ENCODE results near the gene MYO1D.

Gene MYO1D

DNA sequence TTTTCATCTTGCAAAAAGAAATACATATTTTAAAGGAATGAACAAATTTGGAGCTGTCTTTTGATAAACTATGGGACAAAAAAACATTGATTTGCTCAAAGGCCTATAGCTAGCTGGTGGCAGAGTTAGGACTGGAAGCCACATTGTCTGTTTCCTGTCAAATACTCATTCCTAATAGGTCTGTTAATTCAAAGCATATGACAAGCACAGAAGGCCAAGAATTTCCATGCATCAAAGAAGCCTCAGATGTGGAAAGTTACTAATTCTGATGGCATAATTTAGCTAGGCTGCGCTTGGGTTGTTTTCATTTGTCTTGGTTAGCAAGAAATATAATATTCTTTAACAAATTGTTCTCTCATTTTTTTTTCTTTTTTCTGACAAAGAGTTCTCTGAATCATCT, 292.1 kb downstream of the MYO1D start:
- ChIA-PET CTCF (no interaction called here), POLR2A (no interaction called here)
- TF ChIP-seq FOXA1 (IDR thresholded peaks at IDR 0.05) (no peak), FOXK2 (IDR thresholded peaks at IDR 0.05) (no peak), SP1 (IDR thresholded peaks at IDR 0.05) (no peak), BHLHE40 (IDR thresholded peaks at IDR 0.05; ENCODE audit: borderline replicate concordance) (no peak), LEF1 (IDR thresholded peaks at IDR 0.05; ENCODE audit: borderline replicate concordance) (no peak), FOXM1 (IDR thresholded peaks at IDR 0.05; ENCODE audit: borderline replicate concordance) (no peak), HDGF (IDR thresholded peaks at IDR 0.05; ENCODE audit: borderline replicate concordance) (no peak), ZNF384 (IDR thresholded peaks at IDR 0.05) (no peak), CTBP1 (IDR thresholded peaks at IDR 0.05; ENCODE audit: borderline replicate concordance) (no peak), NFRKB (IDR thresholded peaks at IDR 0.05) (no peak), ARNT (IDR thresholded peaks at IDR 0.05) (no peak), ELF4 (IDR thresholded peaks at IDR 0.05) (no peak), TARDBP (IDR thresholded peaks at IDR 0.05) (no peak), SUZ12 (IDR thresholded peaks at IDR 0.05) (no peak), L3MBTL2 (conservative IDR thresholded peaks at IDR 0.05) (no peak)
- TF ChIP-seq, protein P1, sequence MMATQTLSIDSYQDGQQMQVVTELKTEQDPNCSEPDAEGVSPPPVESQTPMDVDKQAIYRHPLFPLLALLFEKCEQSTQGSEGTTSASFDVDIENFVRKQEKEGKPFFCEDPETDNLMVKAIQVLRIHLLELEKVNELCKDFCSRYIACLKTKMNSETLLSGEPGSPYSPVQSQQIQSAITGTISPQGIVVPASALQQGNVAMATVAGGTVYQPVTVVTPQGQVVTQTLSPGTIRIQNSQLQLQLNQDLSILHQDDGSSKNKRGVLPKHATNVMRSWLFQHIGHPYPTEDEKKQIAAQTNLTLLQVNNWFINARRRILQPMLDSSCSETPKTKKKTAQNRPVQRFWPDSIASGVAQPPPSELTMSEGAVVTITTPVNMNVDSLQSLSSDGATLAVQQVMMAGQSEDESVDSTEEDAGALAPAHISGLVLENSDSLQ (IDR thresholded peaks at IDR 0.05): no peak
- DNase-seq (ENCODE audit: extremely low spot score): no peak

- CTCF ChIA-PET: no interaction called here
- TF ChIP-seq ZNF384 (IDR thresholded peaks at IDR 0.05) (no peak), ARNT (IDR thresholded peaks at IDR 0.05) (no peak), BHLHE40 (IDR thresholded peaks at IDR 0.05; ENCODE audit: borderline replicate concordance) (no peak), TARDBP (IDR thresholded peaks at IDR 0.05) (no peak), FOXK2 (IDR thresholded peaks at IDR 0.05) (no peak), ELF4 (IDR thresholded peaks at IDR 0.05) (no peak), LEF1 (IDR thresholded peaks at IDR 0.05; ENCODE audit: borderline replicate concordance) (no peak), SUZ12 (IDR thresholded peaks at IDR 0.05) (no peak), HDGF (IDR thresholded peaks at IDR 0.05; ENCODE audit: borderline replicate concordance) (no peak), FOXA1 (IDR thresholded peaks at IDR 0.05) (no peak), CTBP1 (IDR thresholded peaks at IDR 0.05; ENCODE audit: borderline replicate concordance) (no peak), L3MBTL2 (conservative IDR thresholded peaks at IDR 0.05) (no peak), NFRKB (IDR thresholded peaks at IDR 0.05) (no peak), SP1 (IDR thresholded peaks at IDR 0.05) (no peak), FOXM1 (IDR thresholded peaks at IDR 0.05; ENCODE audit: borderline replicate concordance) (no peak)
- TF ChIP-seq, protein P1 (IDR thresholded peaks at IDR 0.05): no peak
- POLR2A ChIA-PET: no interaction called here
- DNase-seq (ENCODE audit: extremely low spot score): no peak
Observed at GRCh38 chr17:32583053-32583452, 293.9 kb downstream of the MYO1D start.

- CTCF ChIA-PET: no interaction called here
- TF ChIP-seq SUZ12 (IDR thresholded peaks at IDR 0.05) (no peak), HDGF (IDR thresholded peaks at IDR 0.05; ENCODE audit: borderline replicate concordance) (no peak), L3MBTL2 (conservative IDR thresholded peaks at IDR 0.05) (no peak), ELF4 (IDR thresholded peaks at IDR 0.05) (no peak), ARNT (IDR thresholded peaks at IDR 0.05) (no peak), NFRKB (IDR thresholded peaks at IDR 0.05) (no peak)
- TF ChIP-seq, protein P1 (IDR thresholded peaks at IDR 0.05): no peak
- POLR2A ChIA-PET: no interaction called here
- DNase-seq (ENCODE audit: extremely low spot score): no peak
Observed at GRCh38 chr17:32575852-32576251, 301.1 kb downstream of the MYO1D start.

DNA sequence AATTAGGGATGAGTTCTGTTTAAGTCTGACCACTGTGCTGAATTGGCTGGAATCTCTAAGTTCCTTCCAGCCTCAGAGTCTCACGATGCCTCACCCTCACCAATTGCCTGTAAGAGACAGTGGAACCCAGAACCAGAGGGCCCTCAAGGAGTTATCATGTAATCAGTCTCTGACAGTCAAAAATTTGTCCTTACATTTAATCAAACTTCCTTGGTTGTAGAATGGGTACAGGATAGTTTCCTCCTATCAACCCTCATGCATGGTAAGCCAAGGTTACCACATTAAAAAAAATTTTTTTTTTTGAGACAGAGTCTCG, 306.9 kb downstream of the MYO1D start:
- TF ChIP-seq NFRKB (IDR thresholded peaks at IDR 0.05) (no peak), LEF1 (IDR thresholded peaks at IDR 0.05; ENCODE audit: borderline replicate concordance) (no peak), SUZ12 (IDR thresholded peaks at IDR 0.05) (no peak), FOXM1 (IDR thresholded peaks at IDR 0.05; ENCODE audit: borderline replicate concordance) (no peak), BHLHE40 (IDR thresholded peaks at IDR 0.05; ENCODE audit: borderline replicate concordance) (no peak), HDGF (IDR thresholded peaks at IDR 0.05; ENCODE audit: borderline replicate concordance) (no peak), CTBP1 (IDR thresholded peaks at IDR 0.05; ENCODE audit: borderline replicate concordance) (no peak), SP1 (IDR thresholded peaks at IDR 0.05) (no peak)
- TF ChIP-seq, protein P1 (IDR thresholded peaks at IDR 0.05): no peak
- POLR2A ChIA-PET: no interaction called here
- no peak for DNase-seq (ENCODE audit: extremely low spot score)
- CTCF ChIA-PET: no interaction called here

DNA sequence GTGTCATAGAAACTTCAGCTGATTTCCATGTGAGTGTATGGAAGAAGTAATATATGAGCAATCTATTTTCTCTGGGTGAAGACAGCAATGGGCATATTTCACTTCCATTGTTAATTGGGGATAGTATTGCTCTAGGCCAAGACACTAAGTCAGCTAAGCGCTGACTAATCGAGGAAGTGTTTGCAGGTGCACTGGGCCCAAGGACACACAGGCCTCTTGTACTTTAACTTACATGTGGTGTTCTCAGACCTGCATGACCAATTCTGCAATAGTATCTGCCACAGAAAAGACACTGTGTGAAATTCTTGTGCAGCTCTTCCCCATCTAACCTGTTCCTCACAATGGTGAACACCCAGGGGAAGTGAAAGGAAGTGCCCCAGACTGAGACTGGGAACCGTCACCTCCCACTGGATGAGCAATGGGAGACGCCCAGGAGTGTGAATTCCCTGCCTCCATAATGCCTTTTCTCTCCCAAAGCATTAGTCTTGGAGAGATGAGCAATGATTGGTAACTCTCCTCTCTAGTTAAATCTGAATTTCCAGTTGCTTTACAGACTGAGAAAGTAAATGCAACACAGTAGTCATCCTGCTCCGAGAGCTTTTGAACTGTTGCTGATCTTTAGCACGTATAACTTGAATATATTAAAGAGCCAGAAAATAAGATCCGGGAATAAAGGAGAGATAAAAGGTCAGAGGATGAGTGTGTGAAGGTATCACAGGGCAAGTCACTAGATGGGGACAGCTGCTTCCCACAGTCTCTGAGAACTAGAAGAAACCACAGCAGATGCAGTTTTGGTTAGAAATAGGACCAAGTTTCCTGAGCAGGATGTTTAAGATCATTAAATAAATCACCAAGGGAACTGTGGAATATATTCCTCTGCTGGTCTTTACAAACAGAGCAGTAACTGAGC, 307.5 kb downstream of the MYO1D start:
- ChIA-PET POLR2A (no interaction called here), CTCF (no interaction called here)
- no peak for TF ChIP-seq ARNT (IDR thresholded peaks at IDR 0.05)
- TF ChIP-seq L3MBTL2 (conservative IDR thresholded peaks at IDR 0.05): no peak
- no peak for TF ChIP-seq NFRKB (IDR thresholded peaks at IDR 0.05)
- DNase-seq (ENCODE audit: extremely low spot score): no peak

DNA sequence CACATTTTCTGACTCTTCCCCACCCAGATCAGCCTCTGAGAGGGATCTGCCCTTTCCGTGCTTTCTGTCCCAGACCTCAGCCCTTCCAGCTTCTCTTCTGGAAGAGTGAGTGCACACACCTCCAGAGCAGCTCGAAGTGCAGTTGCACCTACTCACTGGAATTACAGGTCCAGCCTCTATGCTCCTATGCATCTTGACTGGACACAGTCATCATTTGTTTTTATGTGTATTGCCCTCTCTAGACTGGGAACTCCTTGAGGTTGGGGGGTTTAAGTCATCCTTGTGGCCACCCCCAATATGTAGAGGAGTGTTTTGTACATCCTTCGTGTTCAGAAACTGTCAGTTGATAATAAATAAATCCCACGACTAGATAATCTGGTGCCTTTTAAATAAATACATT, 308.2 kb downstream of the MYO1D start:
- ChIA-PET POLR2A (no interaction called here), CTCF (no interaction called here)
- TF ChIP-seq LEF1 (IDR thresholded peaks at IDR 0.05; ENCODE audit: borderline replicate concordance): no peak
- TF ChIP-seq FOXA1 (IDR thresholded peaks at IDR 0.05): no peak
- TF ChIP-seq CTBP1 (IDR thresholded peaks at IDR 0.05; ENCODE audit: borderline replicate concordance): no peak
- TF ChIP-seq, protein P1 (IDR thresholded peaks at IDR 0.05): no peak
- TF ChIP-seq BHLHE40 (IDR thresholded peaks at IDR 0.05; ENCODE audit: borderline replicate concordance): no peak
- no peak for TF ChIP-seq FOXK2 (IDR thresholded peaks at IDR 0.05)
- no peak for TF ChIP-seq ZNF384 (IDR thresholded peaks at IDR 0.05)
- TF ChIP-seq SUZ12 (IDR thresholded peaks at IDR 0.05): no peak
- no peak for DNase-seq (ENCODE audit: extremely low spot score)
